ENCODE results near the gene PLCZ1. TPM values are rescaled to one million over a fixed set of nuclear protein-coding genes. Genes with fewer than 3 reads are reported as not detected.

The PLCZ1 gene
- total and polyA plus RNA-seq, 11 donors: 0.42 to 0.61 TPM; not detected in 9

DNA sequence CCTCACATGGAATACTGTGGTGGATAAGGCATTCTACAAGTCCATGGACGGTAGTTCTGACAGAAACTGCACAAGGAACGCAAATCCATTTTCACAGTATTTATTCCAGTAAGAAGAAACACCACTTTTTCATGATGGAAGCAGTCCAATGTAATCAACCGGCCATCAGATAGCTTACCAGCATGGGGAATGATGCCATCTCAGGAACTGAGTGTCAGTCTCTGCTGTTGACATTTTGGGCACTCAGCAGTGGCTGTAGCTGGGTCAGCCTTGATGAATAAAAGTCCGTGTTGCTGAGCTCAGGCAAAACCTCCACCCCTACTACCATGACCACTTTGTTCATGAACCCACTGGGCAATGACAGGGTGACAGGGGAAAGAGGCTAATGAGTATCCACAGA, 103.4 kb downstream of the PLCZ1 start:
- Histone ChIP-seq H3K4me1 (no peaks in the 10 kb centered on the region), H3K27me3 (no peaks in the 10 kb centered on the region)
- ATAC-seq: no peak

More for the DNA sequence above, 103.4 kb downstream of the PLCZ1 start:
- Histone ChIP-seq H3K27ac (no peak overlapping the region), H3K36me3 (no peaks in the 10 kb centered on the region), H3K9me3 (no peaks in the 10 kb centered on the region), H3K4me3 (no peak overlapping the region)
- TF ChIP-seq, protein P1, sequence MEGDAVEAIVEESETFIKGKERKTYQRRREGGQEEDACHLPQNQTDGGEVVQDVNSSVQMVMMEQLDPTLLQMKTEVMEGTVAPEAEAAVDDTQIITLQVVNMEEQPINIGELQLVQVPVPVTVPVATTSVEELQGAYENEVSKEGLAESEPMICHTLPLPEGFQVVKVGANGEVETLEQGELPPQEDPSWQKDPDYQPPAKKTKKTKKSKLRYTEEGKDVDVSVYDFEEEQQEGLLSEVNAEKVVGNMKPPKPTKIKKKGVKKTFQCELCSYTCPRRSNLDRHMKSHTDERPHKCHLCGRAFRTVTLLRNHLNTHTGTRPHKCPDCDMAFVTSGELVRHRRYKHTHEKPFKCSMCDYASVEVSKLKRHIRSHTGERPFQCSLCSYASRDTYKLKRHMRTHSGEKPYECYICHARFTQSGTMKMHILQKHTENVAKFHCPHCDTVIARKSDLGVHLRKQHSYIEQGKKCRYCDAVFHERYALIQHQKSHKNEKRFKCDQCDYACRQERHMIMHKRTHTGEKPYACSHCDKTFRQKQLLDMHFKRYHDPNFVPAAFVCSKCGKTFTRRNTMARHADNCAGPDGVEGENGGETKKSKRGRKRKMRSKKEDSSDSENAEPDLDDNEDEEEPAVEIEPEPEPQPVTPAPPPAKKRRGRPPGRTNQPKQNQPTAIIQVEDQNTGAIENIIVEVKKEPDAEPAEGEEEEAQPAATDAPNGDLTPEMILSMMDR (IDR thresholded peaks at IDR 0.05): no peak
- no peak for TF ChIP-seq POLR2A (IDR thresholded peaks at IDR 0.05)
- no peak for DNase-seq
- intact Hi-C loops (cut with DNase I): loop anchor here in 1 of 10 donors (10.0 kb wide), 1 partner anchor 50 kb away; no protein-coding TSS in a partner anchor
- WGBS, 4 donors: 65 to 97% (median 78%) methylated on average over 4 of the region's 4 CpGs

Other genes starting within 250 kb of the PLCZ1 start
- not detected for gene CAPZA3, start 107 bp upstream of the PLCZ1 start, total RNA-seq
- not detected for gene CAPZA3, start 107 bp upstream of the PLCZ1 start, polyA plus RNA-seq